DLD1 (cell line): ENCODE results near the gene KSR2.

Experiments
- in situ Hi-C: cut with HindIII; loops from 2 replicates; pipeline ENCODE4 v1.10.0; 2017; ENCODE audit warnings: low sequenced_read_pairs

KSR2 gene

DNA sequence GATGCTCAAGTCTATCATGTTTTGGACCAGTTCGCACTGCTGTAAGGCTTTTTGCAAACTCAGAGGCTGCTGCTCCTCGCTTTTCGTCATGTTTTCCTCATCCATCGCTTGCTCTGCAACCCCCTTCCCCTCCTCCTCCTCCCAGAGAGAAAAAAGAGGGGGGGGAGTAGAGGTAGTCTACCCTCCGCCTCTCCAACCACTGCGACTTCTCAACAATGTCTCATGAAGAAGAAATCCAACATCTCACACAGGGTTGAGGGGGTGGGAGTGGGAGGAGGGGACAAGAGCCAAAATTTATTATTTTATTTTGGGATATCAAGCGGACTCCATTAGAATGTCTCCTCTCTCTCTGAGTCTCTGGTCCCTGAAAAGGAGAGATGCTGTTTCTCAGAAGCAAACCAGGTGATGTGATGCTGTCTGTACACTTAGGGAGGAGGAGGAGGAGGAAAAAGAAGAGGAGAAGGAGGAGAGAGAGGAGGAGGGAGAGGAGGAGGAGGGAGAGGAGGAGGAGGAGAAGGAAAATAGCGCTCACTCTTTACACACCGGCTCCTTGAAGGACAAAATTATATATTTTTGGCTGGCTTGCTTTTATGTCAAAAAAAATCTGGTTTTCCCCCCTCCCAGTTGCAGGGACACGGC lies 520 bp downstream of the KSR2 start:
- in situ Hi-C loops = no loop called here

DNA sequence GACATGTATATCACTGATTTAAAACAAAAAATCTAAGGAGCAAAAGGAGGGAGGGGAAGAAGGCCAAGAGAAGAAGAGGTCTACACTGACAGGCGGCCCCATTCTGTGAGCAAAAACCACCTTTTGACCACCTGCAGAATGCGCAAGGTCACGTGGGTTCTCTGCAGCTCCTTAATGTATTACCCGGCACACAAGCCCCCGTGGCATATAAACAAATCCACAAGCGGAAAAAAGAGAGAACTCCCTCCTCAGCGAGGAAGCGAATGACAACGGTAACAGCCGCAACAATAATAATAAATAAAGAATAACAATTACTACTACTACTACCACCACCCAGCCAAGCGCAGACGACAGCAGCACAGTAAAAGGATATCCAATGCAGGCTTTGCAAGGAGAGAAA lies 1.3 kb downstream of the KSR2 start:
- in situ Hi-C loops = no loop called here

DNA sequence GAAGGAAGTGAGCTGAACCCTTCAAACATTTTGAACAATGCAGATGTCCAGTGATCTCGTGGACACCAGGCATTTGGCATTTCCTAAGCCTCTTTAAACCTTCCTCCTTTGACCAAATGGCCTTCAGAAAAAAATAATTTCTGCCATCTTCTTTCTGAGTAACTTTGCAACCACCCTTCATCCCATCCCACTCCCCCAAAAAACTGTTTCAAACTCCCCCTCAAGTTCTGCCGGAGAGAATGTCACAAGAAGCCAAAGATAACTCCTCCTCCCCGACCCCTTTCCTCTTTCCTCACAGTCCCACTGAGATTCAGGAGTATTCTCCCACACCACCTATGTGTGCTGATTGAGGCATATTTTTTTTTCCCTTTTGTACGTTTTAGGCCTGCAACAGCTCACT lies 1.7 kb downstream of the KSR2 start:
- in situ Hi-C loops = no loop called here

DNA sequence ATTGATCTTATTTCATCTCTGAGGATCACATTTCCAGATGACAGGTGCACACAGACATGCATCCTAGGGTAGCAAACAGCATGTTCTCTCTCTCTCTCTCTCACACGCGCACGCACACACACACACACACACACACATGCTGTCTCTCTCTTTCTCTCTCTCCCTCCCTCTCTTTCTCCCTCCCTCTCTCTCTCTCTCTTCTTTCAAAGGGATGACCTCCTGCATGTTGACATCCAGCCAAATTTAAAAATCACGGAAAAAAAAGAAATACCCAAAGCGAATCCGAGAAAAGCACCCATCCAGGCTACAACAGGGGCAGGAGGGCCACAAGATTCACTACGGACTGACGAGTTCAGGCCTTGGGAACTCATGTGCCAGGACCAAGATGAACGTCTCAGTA lies 2.3 kb downstream of the KSR2 start:
- in situ Hi-C loops = no loop called here

DNA sequence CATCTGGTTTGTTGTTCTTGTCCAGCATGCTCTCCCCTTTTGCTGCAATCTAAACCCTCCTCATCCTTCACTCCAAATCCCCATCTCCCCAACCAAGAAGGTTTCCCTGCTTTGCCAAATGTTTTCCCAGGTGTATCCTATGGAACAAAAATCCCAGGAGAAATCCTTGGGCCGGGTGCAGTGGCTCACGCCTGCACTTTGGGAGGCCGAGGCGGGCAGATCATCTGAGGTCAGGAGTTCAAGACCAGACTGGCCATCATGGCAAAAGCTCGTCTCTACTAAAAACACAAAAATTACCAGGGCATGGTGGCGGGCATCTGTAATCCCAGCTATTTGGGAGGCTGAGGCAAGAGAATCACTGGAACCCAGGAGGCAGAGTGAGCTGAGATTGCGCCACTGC lies 5.0 kb downstream of the KSR2 start:
- in situ Hi-C loops = no loop called here

DNA sequence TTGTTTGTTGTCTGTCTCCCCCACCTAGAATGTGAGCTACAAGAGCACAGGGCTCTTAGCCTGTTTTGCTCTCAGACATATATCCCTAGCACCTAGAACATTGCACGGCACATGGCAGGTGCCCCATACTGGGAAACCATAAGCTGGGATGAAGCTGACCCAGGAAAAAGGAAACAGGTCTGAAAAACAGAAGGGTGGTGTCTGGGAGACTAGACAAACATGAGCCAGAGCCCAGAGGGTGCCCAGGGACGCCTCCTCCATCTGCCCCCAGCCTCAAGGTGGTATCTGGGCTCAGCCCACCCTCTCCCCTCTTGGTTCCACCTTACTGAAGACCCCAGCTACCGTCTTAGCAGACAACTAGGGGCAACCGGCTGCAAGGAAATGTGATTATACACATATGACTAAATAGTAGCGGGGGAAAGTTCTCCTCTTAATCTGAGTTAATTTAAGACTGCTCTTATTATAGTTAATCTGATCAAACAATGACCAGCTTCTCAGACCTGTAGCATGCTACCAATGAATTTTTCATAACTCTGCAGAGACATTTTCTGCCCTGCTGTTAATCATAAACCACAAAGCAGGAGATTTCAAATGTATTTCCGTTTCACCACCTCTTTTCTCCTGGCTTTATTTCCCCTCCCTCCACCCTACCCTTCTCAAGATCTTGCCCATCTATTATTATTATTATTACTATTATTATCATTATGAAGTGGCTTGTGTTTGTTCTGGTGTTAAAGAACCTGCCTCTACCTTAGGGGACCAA lies 31.9 kb downstream of the KSR2 start:
- in situ Hi-C loops = no loop called here

DNA sequence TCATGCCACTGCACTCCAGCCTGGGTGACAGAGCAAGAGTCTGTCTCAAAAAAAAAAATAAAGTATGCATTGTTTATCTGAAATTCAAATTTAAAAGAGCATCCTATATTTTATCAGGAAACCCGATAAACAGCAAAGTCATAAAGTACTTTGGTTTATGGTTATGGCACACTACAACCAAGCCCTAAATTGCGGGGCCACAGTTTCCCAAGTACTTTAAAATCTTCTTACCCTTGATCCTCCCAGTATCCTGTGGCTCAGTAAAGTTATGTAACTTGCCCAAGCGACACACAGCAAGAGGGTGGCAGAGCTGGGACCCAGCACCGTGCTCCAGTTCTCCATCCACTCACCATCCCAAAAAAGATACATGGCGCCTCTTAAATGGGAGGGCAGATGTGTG lies 35.2 kb downstream of the KSR2 start:
- in situ Hi-C loops = no loop called here

DNA sequence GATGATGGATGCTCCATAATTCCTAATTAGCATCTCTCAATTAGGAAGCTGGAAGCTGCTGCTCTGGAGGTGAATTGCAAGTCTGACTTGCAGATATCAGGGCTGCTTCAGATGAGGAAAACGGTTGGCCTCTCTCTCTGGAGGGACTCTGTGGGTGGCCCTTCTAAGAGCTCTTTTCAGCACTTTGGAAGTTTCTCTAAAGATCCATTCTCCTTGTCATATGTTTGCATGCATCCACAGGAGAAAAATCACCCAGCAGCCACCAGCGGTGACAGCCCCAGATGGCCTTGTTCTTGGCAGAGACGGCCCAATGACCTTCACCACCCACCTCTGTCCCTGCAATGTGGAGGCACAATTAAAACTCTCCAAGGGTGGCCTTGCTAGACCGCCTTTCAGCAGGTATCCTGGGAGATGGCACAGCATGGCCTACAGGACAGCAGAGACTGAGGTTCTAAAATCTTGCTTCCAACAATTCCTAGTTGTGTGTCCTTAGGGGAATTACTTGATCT lies 42.3 kb downstream of the KSR2 start:
- in situ Hi-C loops = no loop called here

DNA sequence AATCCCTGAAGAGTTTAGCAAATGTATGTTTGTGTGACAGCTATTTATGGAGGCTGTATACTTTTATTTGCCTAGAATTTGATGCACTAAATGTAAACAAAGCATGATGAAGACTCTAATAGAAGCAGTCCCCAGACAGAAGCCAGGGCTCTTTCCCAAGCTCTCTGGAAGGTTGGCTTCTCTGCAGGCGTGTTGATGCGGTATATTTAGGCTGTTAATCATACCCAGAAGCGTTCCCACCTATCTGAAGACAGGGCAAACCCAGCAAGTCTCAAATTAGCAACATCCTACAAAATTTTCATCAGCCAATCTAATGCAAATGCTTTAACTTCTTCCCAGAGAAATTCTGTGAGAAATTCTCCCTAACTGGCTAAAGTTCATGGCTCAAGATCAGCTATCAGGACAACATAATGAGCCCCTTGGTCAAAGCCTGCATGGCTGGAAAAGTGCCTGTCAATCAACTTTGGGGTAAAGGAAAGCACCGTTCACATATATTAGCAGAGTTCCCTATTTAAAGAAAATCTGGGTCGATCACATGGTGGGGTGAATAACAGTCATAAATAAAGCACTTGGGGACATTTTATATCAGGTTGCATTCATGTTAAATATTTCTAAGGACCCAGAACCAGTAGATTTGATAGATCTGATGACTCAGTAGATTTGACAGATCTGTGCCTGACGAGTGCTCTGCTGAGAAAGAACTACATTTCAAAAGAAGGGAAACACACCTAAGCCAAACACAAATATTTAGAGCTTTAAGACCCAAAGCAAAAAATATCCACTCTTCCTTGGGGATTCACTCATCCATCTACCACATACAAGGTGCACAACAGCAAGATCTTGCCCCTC lies 46.6 kb downstream of the KSR2 start:
- in situ Hi-C loops = no loop called here

DNA sequence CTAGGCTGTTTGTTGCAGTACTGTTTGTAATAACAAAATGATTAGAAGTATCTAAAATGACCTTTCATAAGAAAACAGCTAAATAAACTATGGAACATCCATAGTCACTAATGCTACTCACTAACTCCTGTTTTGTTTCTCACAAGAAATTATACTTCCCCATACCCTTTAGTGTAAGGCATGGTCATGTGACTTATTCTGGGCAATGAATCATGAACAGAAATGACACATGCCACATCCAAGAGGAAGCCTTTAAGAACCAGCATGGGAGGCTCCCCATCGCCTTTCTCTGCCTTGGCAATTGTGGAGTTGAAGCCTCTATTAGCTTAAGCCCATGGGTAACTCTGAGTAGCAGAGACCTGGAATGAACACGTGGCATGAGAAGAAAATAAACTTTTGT lies 49.3 kb downstream of the KSR2 start:
- in situ Hi-C loops = loop anchor here (10.0 kb wide), 1 partner anchor 55 kb away; no protein-coding TSS in a partner anchor

DNA sequence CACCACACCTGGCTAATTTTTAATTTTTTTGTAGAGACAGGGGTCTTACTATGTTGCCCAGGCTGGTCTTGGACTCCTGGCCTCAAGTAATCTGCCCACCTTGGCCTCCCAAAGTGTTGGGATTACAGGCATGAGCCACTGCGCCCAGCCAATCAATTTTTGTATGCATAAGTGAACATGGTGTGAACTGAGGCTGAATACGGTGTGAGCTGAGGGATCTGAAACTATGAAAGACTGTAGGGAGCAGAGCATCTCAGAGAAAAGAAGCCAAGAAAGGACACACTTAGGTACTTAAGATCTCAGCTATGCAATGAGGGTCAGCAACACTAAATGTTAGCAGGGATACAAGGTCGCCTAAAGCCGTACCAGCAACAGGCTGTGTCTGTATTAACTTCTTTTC lies 54.1 kb downstream of the KSR2 start:
- in situ Hi-C loops = loop anchor here (10.0 kb wide), 1 partner anchor 60 kb away; no protein-coding TSS in a partner anchor

DNA sequence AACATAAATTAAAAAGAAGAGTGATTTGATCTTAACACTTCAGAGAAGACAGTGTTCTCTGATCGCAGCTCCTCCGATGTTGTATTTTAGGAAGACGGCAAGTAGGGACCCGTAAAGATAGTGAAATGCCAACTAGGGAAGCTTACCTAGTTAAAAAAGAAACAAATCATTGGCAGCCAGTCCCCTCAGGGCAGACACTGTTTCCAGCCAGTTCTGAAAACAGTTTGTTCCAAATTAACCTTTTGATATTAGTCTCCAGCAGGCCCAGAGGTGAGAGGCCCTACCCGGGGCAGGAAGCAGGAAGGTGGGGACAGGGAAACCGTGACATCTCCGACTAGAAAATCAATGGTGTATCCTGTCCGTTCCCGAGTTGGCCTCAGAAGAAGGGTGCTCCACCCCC lies 56.0 kb downstream of the KSR2 start:
- in situ Hi-C loops = loop anchor here (10.0 kb wide), 1 partner anchor 62 kb away; no protein-coding TSS in a partner anchor

DNA sequence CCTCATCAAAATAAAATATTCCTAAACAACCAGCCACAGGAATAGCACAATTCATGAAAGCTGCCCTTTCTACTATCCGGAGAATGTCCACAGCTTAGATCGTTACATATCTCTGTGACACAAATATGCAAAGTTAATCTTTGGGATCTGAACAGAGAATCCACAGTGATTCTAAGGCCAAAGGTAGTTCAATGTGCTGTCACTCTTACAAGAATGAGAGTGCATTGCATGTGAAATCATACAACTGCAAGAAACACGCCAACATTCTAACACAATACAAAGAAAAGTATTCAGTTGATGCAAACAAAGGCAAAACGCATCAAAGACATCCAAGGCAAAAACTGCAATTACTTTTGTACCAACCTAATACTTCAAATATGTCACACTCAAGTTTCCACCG lies 60.4 kb downstream of the KSR2 start:
- in situ Hi-C loops = no loop called here

DNA sequence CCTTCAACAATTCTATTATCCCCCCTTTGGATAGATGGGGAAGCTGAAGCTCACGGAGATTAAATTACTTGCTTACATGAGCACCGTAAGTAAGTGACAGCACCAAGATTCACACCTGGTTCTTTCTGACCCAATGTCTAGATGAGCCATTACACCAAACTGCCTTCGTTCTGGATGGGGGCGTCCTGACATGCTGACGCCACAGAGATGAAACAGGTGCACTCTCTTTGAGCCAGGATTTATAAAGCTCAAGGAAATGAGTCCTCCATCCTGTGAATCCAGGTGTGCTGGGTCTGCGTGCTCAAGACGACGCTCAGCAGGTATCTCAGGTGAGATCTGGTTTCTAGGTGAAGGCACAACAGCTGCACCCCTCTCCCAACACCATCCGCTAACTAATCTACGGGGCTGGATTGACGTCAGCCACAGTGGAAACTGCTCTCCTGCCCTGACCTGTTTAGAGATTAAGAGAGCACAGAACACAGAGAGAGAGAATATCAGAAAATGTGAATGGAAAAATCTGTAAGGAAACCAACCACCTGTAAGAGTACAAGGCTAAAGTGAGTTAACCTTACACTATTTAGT lies 61.6 kb downstream of the KSR2 start:
- in situ Hi-C loops = no loop called here

DNA sequence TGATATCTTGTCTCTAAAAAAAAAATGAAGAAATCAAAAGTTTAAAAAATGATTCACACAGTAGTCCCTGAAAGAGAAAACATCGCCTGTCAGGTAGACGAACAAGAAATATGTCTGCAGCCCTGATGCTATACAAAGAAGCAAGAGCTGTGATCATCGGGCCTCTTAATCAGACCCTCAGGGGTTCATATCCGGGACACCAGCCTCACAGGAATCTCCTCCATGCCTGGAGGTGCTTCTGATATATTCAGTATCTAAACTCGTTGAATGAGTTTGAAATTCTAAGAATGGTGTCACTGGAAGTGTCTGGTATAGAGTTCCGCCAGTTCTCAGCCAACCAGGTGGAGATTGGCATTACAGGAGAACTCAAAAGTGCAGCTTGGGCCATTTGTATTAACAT lies 64.7 kb downstream of the KSR2 start:
- in situ Hi-C loops = no loop called here

DNA sequence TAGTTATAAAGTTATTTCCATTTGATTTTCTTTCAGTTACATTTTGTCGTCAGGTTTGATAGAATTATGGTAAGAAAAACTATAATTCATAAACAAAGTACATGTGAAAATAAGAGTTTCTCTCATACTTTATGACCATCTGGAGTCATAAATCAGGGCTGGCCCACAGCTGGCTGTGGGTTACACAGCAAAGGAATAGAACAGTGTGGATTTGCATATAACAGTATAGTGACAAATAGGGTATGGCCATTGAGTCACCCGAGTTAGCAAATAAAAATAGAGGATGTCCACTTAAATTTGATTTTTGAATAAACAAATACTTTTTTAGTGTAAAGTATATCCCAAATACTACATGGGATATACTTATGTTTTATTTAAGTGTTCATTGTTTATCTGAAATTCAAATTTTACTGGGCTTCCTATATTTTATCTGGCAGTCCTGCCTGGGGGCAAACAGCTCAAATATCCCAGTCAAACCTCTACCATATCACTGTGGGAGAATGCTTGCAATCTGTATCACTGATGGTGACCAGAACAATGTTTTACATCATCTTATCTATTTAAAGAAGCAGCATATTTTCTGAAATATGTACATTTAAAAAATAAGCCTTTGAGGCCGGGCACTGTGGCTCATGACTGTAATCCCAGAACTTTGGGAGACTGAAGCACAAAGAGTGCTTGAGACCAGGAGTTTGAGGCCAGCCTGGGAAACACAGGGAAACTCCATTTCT lies 65.5 kb downstream of the KSR2 start:
- in situ Hi-C loops = no loop called here

DNA sequence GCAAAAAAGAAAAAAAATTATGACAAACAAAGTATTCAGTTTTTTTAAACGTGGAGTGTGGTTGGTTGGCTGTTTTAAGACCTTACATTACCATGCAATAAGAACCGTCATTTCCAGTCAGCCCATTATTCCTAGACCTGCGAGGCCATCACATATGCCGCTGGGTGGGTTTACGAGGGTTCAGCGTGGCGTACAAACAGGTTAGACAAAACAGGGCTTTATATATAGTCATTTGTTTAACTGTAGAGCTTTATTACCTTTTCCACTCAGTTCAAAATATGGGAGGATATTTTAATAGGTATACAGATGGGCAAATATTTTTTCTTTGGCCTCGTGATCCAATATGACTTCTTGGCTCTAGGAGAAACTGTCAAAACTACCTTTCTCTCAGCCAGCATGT lies 67.2 kb downstream of the KSR2 start:
- in situ Hi-C loops = no loop called here

DNA sequence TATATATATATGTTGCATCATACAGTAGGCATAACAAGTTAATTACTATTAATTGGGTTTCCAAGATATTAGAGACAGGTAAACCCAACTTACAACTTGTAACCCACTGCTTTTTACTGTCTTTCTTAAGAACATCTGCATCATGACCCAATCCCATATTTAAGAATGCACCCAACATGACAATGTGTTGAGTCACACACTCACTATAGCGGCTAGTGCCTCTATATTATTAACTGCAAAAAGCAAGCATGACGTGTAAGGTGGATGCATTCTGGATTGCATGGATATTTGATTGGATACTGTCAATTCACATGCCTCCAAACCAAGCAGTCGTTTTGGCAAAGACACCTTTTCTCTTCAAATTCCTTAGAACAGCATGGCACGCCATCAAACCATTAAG lies 68.2 kb downstream of the KSR2 start:
- in situ Hi-C loops = no loop called here

DNA sequence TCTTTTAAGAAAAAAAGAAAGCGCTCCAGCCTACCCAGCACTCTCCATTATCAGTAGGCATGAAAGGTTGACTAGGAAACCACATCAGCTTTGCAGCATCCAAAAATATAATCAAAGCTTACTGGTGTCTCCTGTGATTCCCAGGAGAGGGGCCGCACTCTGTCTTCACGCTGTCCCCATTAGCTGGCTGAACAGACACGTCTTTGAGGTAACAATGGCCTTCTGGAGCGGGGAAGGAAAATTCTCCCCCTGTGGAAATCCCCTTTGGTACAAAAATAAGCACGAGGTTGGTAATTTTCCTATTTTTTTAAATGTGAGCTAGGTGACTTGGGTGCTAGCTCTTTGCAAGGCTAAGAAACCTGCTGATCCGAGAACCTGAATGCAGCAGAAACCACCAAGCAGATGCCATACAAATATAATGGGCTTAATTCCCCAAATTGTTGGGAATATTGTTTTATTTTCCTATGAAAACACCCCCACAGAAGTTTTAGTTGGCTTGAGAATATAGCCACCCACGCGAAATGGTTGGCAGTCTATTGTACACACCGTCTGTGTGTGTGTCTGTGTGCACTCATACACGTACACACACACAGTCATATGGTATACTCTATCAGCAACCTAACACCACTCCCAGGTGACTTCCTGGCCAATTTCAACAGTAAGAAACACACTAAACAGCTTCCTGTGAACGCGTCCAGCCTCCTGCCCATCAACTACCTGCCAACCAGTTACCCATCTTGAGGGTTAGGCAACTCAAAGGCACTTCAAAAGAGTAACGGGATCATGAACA lies 71.2 kb downstream of the KSR2 start:
- in situ Hi-C loops = no loop called here

DNA sequence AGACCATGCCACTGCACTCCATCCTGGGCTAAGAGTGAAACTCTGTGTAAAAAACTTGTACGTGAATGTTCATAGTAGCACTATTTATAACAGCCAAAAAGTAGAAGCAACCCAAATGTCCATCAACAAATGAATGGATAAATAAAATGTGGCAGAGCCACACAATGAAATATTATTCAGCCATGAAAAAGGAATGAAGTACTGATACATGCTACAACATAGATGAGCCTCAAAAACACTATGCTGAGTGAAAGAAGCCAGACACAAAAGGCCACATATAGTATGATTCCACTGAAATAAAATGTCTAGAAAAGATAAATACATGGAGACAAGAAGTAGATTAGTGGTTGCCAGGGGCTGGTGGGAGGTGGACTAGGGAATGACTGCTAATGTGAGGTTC lies 72.8 kb downstream of the KSR2 start:
- in situ Hi-C loops = no loop called here
